Fibroblast of lung (primary cell): ENCODE results near the gene TADA2B.

ENCODE experiments used
- CTCF ChIP-seq, 2 donors: IDR thresholded peaks in 1 of 2; conservative IDR thresholded peaks in 1 of 2; 1 replicate in 1 of 2; 2 replicates in 1 of 2; pipeline ENCODE4 v1.5.1; 2011 to 2012; ENCODE audit warnings: low read length in 2 of 2, control low read depth in 1 of 2, inconsistent platforms in 1 of 2, low read depth in 1 of 2, mild to moderate bottlenecking in 1 of 2
- EZH2 ChIP-seq: IDR thresholded peaks from 2 replicates; pipeline ENCODE4 v1.5.1; 2012; ENCODE audit warnings: low read length, control low read depth, mild to moderate bottlenecking; ENCODE audit errors: missing control alignments

- TF ChIP-seq CTCF (conservative IDR thresholded peaks at IDR 0.05 in 1 of 2, IDR thresholded peaks at IDR 0.05 in 1 of 2; ENCODE audit: low read depth in 1 of 2, low read length in 2 of 2) = no peak
- no peak for TF ChIP-seq EZH2
Measured at GRCh38 chr4:7013175-7013574, 30.0 kb upstream of the TADA2B start.
